ENCODE data around the gene RAD9A.

RAD9A gene

GRCh38 chr11:67439321-67440228 lies 47.8 kb downstream of the RAD9A start:
- no peak for DNase-seq (ENCODE audit: low read depth in 3 of 3)

GRCh38 chr11:67440229-67441097 lies 48.7 kb downstream of the RAD9A start:
- DNase-seq (ENCODE audit: low read depth in 3 of 3), result no peak

GRCh38 chr11:67441098-67441563 lies 49.3 kb downstream of the RAD9A start:
- DNase-seq (ENCODE audit: low read depth in 3 of 3), result no peak

GRCh38 chr11:67441731-67442351 lies 50.1 kb downstream of the RAD9A start:
- DNase-seq (ENCODE audit: low read depth in 3 of 3), result no peak

GRCh38 chr11:67442504-67443404 lies 51.0 kb downstream of the RAD9A start:
- DNase-seq (ENCODE audit: low read depth in 3 of 3), result no peak

GRCh38 chr11:67445515-67445914 lies 53.7 kb downstream of the RAD9A start:
- no peak for DNase-seq (ENCODE audit: low read depth in 3 of 3)
